ENCODE results near the gene OR2F1. TPM values are rescaled to one million over a fixed set of nuclear protein-coding genes. Genes with fewer than 3 reads are reported as not detected.

Gene OR2F1
- polyA plus RNA-seq (ENCODE audit: insufficient read length): not detected

- no peak for DNase-seq
Measured at GRCh38 chr7:143954544-143954943, at the start of gene OR2F1. OR2F1 (plus strand) TSS chr7:143954844; CDS start chr7:143959971, 5,127 bp downstream.

- no peak for DNase-seq
Measured at GRCh38 chr7:143905509-143905908, 49.1 kb upstream of the OR2F1 start.

- DNase-seq: no peak
Measured at GRCh38 chr7:143906151-143906550, 48.5 kb upstream of the OR2F1 start.

GRCh38 chr7:143906895-143907294 lies 47.7 kb upstream of the OR2F1 start:
- DNase-seq: no peak

GRCh38 chr7:143908120-143908519 lies 46.5 kb upstream of the OR2F1 start:
- DNase-seq: no peak

- no peak for DNase-seq
Measured at GRCh38 chr7:143909863-143910262, 44.8 kb upstream of the OR2F1 start.

GRCh38 chr7:143910473-143911248 lies 44.0 kb upstream of the OR2F1 start:
- no peak for DNase-seq

- DNase-seq: no peak
Measured at GRCh38 chr7:143913945-143914615, 40.6 kb upstream of the OR2F1 start.

GRCh38 chr7:143914938-143915652 lies 39.5 kb upstream of the OR2F1 start:
- no peak for DNase-seq

GRCh38 chr7:143924851-143925250 lies 29.8 kb upstream of the OR2F1 start:
- no peak for DNase-seq

- DNase-seq: no peak
Measured at GRCh38 chr7:143929224-143929920, 25.3 kb upstream of the OR2F1 start.

- DNase-seq: no peak
Measured at GRCh38 chr7:143931739-143932138, 22.9 kb upstream of the OR2F1 start.

- DNase-seq: no peak
Measured at GRCh38 chr7:143934526-143935325, 19.9 kb upstream of the OR2F1 start, which contains the start of gene OR2F2. OR2F2 (plus strand) TSS chr7:143935233; CDS start chr7:143935233, 0 bp downstream.

- DNase-seq: no peak
Measured at GRCh38 chr7:143936087-143937009, 18.3 kb upstream of the OR2F1 start.

GRCh38 chr7:143938379-143939243 lies 16.0 kb upstream of the OR2F1 start:
- no peak for DNase-seq

GRCh38 chr7:143945423-143945822 lies 9.2 kb upstream of the OR2F1 start:
- no peak for DNase-seq

GRCh38 chr7:143947111-143947510 lies 7.5 kb upstream of the OR2F1 start:
- DNase-seq: no peak

GRCh38 chr7:143948733-143949132 lies 5.9 kb upstream of the OR2F1 start:
- no peak for DNase-seq

GRCh38 chr7:143953421-143953820 lies 1.2 kb upstream of the OR2F1 start:
- DNase-seq: peak; percentile 19

- DNase-seq: no peak
Measured at GRCh38 chr7:143954135-143954534, 509 bp upstream of the OR2F1 start.

All from hindlimb muscle (tissue), 1 donor.